CD4-positive, alpha-beta T cell treated with Interleukin-6 at 100 ng/mL for 8 hours (primary cell): ENCODE measurements around the gene CALHM1.
"Not testable (repeated sequence)": the region's sequence is repeated elsewhere in the genome, so short reads cannot be mapped to it uniquely, and the experiment has no call there.

Experiments
- DNase-seq: peaks from one replicate; pipeline ENCODE4 v3.0.0-alpha.2; 2020; ENCODE audit warnings: mixed read lengths, low spot score

Gene CALHM1

GRCh38 chr10:103486635-103487409 lies 28.1 kb upstream of the CALHM1 start:
- DNase-seq, result not testable (repeated sequence)

- peak; percentile 75 for DNase-seq
Observed at GRCh38 chr10:103481974-103482531, 23.4 kb upstream of the CALHM1 start.

GRCh38 chr10:103480521-103480920 lies 21.8 kb upstream of the CALHM1 start:
- no peak for DNase-seq

- DNase-seq, result no peak
Observed at GRCh38 chr10:103479135-103479534, 20.4 kb upstream of the CALHM1 start, which contains the start of gene CALHM3. TSS of gene CALHM3 (minus strand) at chr10:103479240. CDS start at chr10:103479032, 208 bp downstream.

GRCh38 chr10:103478671-103479070 lies 20.0 kb upstream of the CALHM1 start:
- DNase-seq, result no peak

GRCh38 chr10:103476046-103476768 lies 17.5 kb upstream of the CALHM1 start:
- DNase-seq, result no peak

GRCh38 chr10:103475437-103475836 lies 16.7 kb upstream of the CALHM1 start:
- DNase-seq, result no peak

- DNase-seq, result no peak
Observed at GRCh38 chr10:103474077-103474476, 15.4 kb upstream of the CALHM1 start.

- DNase-seq, result no peak
Observed at GRCh38 chr10:103473261-103473671, 14.6 kb upstream of the CALHM1 start.

GRCh38 chr10:103472005-103472404 lies 13.3 kb upstream of the CALHM1 start:
- DNase-seq, result no peak

GRCh38 chr10:103470761-103471653 lies 12.3 kb upstream of the CALHM1 start:
- DNase-seq, result peak; percentile 86

- no peak for DNase-seq
Observed at GRCh38 chr10:103469201-103469600, 10.5 kb upstream of the CALHM1 start.

GRCh38 chr10:103467406-103467805 lies 8.7 kb upstream of the CALHM1 start:
- DNase-seq, result no peak

- no peak for DNase-seq
Observed at GRCh38 chr10:103466734-103467133, 8.0 kb upstream of the CALHM1 start.

- no peak for DNase-seq
Observed at GRCh38 chr10:103465411-103466179, 6.9 kb upstream of the CALHM1 start.

GRCh38 chr10:103463499-103463898 lies 4.8 kb upstream of the CALHM1 start:
- no peak for DNase-seq

- no peak for DNase-seq
Observed at GRCh38 chr10:103459615-103460014, 915 bp upstream of the CALHM1 start.

GRCh38 chr10:103457896-103458583 lies 660 bp downstream of the CALHM1 start:
- no peak for DNase-seq

GRCh38 chr10:103457176-103457712 lies 1.5 kb downstream of the CALHM1 start:
- no peak for DNase-seq

GRCh38 chr10:103456074-103456660 lies 2.5 kb downstream of the CALHM1 start:
- no peak for DNase-seq
